HEK293 (cell line): ENCODE results near the gene RBM19.

Experiments used
- CTCF ChIA-PET: fragments of 350-600 bp; formaldehyde crosslinking; extraction: SDS; loops from one replicate; lab custom pipeline; 2021; ENCODE audit warnings: antibody characterized with exemption; lab: Yijun Ruan, JAX
- POLR2A ChIA-PET: fragments of 300-600 bp; formaldehyde crosslinking; extraction: SDS; loops from one replicate; lab custom pipeline; 2020; ENCODE audit warnings: antibody characterized with exemption, inconsistent platforms; lab: Yijun Ruan, JAX
- H3K27ac ChIP-seq: fragments of 200-500 bp; sonication (Bioruptor generic); 2 replicates; pipeline ENCODE4 v1.5.1; 2014; ENCODE audit warnings: low read depth, low read length, control low read depth, inconsistent platforms; ENCODE audit errors: extremely low read depth
- H3K36me3 ChIP-seq, 2 experiments: fragments of 200-500 bp in 1 of 2; sonication (Bioruptor generic) in 1 of 2; 1 replicate in 1 of 2; 2 replicates in 1 of 2; pipeline ENCODE4 v1.5.1; 2014 to 2017; ENCODE audit warnings: inconsistent platforms in 2 of 2, low read length in 2 of 2; ENCODE audit not compliant: control insufficient read depth in 2 of 2, insufficient read depth in 1 of 2
- H3K4me1 ChIP-seq: fragments of 200-500 bp; sonication (Bioruptor generic); 2 replicates; pipeline ENCODE4 v1.5.1; 2014; ENCODE audit warnings: mild to moderate bottlenecking, low read length, inconsistent platforms; ENCODE audit not compliant: control insufficient read depth, insufficient read depth
- H3K4me3 ChIP-seq: 2 replicates; pipeline ENCODE4 v1.5.1; 2011; ENCODE audit warnings: low read depth, mild to moderate bottlenecking, control low read depth, low read length, moderate library complexity
- H3K9me3 ChIP-seq: fragments of 200-500 bp; sonication (Bioruptor generic); 2 replicates; pipeline ENCODE4 v1.5.1; 2014; ENCODE audit warnings: low read depth, low read length, inconsistent platforms; ENCODE audit not compliant: control insufficient read depth, insufficient read depth
- ELK4 ChIP-seq: IDR thresholded peaks from 2 replicates; pipeline ENCODE4 v1.6.1; 2011; ENCODE audit warnings: mild to moderate bottlenecking, low read depth, low read length, borderline replicate concordance
- GLIS1 ChIP-seq: fragments of 450-650 bp; formaldehyde crosslinking; IDR thresholded peaks from 2 replicates; pipeline ENCODE4 v1.5.1; 2016; ENCODE audit warnings: missing biosample characterization, missing genetic modification characterization
- HOXC10 ChIP-seq: sonication (generic); formaldehyde crosslinking; IDR thresholded peaks from 2 replicates; pipeline ENCODE4 v1.8.1; 2023; ENCODE audit warnings: mild to moderate bottlenecking, missing genetic modification reagents
- IKZF3 ChIP-seq: fragments of 450-650 bp; IDR thresholded peaks from 2 replicates; pipeline ENCODE4 v1.5.0; 2018; ENCODE audit warnings: missing biosample characterization, mild to moderate bottlenecking, missing genetic modification characterization, moderate library complexity
- KLF7 ChIP-seq: fragments of 450-650 bp; formaldehyde crosslinking; IDR thresholded peaks from 2 replicates; pipeline ENCODE4 v1.5.1; 2016; ENCODE audit warnings: missing biosample characterization, missing genetic modification characterization, borderline replicate concordance
- KLF8 ChIP-seq: fragments of 450-650 bp; formaldehyde crosslinking; IDR thresholded peaks from 2 replicates; pipeline ENCODE4 v1.5.1; 2016; ENCODE audit warnings: missing biosample characterization, missing genetic modification characterization
- SP2 ChIP-seq: fragments of 450-650 bp; formaldehyde crosslinking; IDR thresholded peaks from 2 replicates; pipeline ENCODE4 v1.5.1; 2016; ENCODE audit warnings: missing biosample characterization, missing genetic modification characterization
- SP3 ChIP-seq: fragments of 450-650 bp; formaldehyde crosslinking; IDR thresholded peaks from 2 replicates; pipeline ENCODE4 v1.5.1; 2016; ENCODE audit warnings: missing biosample characterization, missing genetic modification characterization
- YY2 ChIP-seq: fragments of 450-650 bp; formaldehyde crosslinking; IDR thresholded peaks from 2 replicates; pipeline ENCODE4 v1.5.1; 2016; ENCODE audit warnings: missing biosample characterization, missing genetic modification characterization
- ZBTB11 ChIP-seq: fragments of 450-650 bp; formaldehyde crosslinking; conservative IDR thresholded peaks from 2 replicates; pipeline ENCODE4 v1.5.1; 2016; ENCODE audit warnings: low read depth, missing biosample characterization, missing genetic modification characterization
- ZBTB20 ChIP-seq: fragments of 450-650 bp; formaldehyde crosslinking; IDR thresholded peaks from 2 replicates; pipeline ENCODE4 v1.5.1; 2016; ENCODE audit warnings: missing biosample characterization, missing genetic modification characterization
- ZNF138 ChIP-seq: fragments of 450-650 bp; formaldehyde crosslinking; IDR thresholded peaks from 2 replicates; pipeline ENCODE4 v1.5.1; 2016; ENCODE audit warnings: missing biosample characterization, missing genetic modification characterization, borderline replicate concordance
- ZNF146 ChIP-seq: fragments of 450-650 bp; formaldehyde crosslinking; IDR thresholded peaks from 2 replicates; pipeline ENCODE4 v1.5.1; 2016; ENCODE audit warnings: missing biosample characterization, missing genetic modification characterization
- ZNF169 ChIP-seq: fragments of 450-650 bp; formaldehyde crosslinking; IDR thresholded peaks from 2 replicates; pipeline ENCODE4 v1.5.1; 2016; ENCODE audit warnings: missing biosample characterization, missing genetic modification characterization
- ZNF184 ChIP-seq: fragments of 450-650 bp; IDR thresholded peaks from 2 replicates; pipeline ENCODE4 v1.5.1; 2018; ENCODE audit warnings: missing biosample characterization, mild to moderate bottlenecking, missing genetic modification characterization
- ZNF248 ChIP-seq: fragments of 450-650 bp; formaldehyde crosslinking; IDR thresholded peaks from 2 replicates; pipeline ENCODE4 v1.5.1; 2017; ENCODE audit warnings: missing biosample characterization, missing genetic modification characterization
- ZNF26 ChIP-seq: fragments of 450-650 bp; formaldehyde crosslinking; IDR thresholded peaks from 2 replicates; pipeline ENCODE4 v1.5.1; 2016; ENCODE audit warnings: missing biosample characterization, missing genetic modification characterization
- ZNF768 ChIP-seq: fragments of 450-650 bp; formaldehyde crosslinking; IDR thresholded peaks from 2 replicates; pipeline ENCODE4 v1.5.1; 2018; ENCODE audit warnings: missing biosample characterization, mild to moderate bottlenecking, missing genetic modification characterization
- ZNF777 ChIP-seq: fragments of 450-650 bp; formaldehyde crosslinking; IDR thresholded peaks from 2 replicates; pipeline ENCODE4 v1.5.1; 2017; ENCODE audit warnings: missing biosample characterization, missing genetic modification characterization, borderline replicate concordance
- ZNF785 ChIP-seq: fragments of 450-650 bp; formaldehyde crosslinking; IDR thresholded peaks from 2 replicates; pipeline ENCODE4 v1.5.1; 2016; ENCODE audit warnings: missing biosample characterization, missing genetic modification characterization
- ZSCAN16 ChIP-seq: fragments of 450-650 bp; formaldehyde crosslinking; IDR thresholded peaks from 2 replicates; pipeline ENCODE4 v1.5.1; 2016; ENCODE audit warnings: missing biosample characterization, missing genetic modification characterization
- TF ChIP-seq, protein P1 (sequence below): fragments of 450-650 bp; formaldehyde crosslinking; IDR thresholded peaks from 2 replicates; pipeline ENCODE4 v1.5.1; 2016; ENCODE audit warnings: missing biosample characterization, missing genetic modification characterization
- TF ChIP-seq, protein P2 (sequence below): fragments of 450-650 bp; formaldehyde crosslinking; IDR thresholded peaks from 2 replicates; pipeline ENCODE4 v1.5.1; 2016; ENCODE audit warnings: missing biosample characterization, missing genetic modification characterization, borderline replicate concordance
- TF ChIP-seq, protein P3 (sequence below): fragments of 450-650 bp; formaldehyde crosslinking; IDR thresholded peaks from 2 replicates; pipeline ENCODE4 v1.5.1; 2016; ENCODE audit warnings: missing biosample characterization, missing genetic modification characterization

Gene RBM19

DNA sequence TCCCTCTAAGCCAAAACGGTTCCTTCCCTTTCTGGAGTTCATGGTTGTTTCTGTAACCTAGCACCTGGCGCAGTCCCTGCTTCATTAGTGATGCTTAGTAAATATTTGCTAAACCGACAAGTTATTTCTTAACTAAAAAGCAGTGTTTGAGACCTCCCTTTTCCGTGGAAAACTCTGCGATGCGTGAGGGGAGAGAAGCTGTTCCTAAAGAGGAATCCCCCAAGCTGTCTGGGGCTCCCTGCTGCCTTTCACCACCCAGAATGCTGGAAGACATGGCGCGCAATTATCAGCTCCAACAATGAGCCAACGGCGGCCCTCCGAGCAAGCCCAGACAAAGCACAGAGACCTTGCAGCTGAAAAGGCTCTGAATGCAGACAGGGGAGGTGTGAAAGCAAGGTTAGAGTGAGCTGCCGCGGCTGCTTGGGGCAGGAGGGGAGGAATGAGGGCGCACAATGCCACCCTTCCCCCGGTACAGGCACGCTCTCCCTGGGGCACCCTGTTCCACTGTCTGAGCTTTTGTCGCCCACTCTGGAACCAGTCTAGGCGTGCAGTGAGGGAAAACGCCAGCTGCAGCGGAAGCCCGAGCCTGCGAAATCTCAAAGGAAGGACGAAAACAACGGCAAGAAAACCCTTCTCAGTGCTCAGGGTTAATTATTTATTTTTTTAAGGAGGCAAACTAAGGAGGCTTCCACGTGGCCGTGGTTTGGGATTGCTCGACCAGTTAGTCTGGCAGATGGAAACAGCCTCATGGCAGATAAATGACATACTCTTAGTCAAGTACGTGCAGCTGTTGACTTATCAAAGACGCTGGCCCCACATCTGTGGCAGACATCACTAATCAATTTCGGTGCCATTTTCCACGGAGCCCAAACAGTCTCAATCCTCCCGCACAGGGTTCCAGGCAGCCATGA is 66.3 kb downstream of the RBM19 start:
- Histone ChIP-seq H3K27ac (no peak overlapping the region), H3K4me3 (no peak overlapping the region), H3K36me3 (peaks cover 0 to 8% of the 10 kb centered on the region in 2 experiments; a peak in 1 of 3 replicates), H3K9me3 (no peaks in the 10 kb centered on the region), H3K4me1 (no peaks in the 10 kb centered on the region)
- ChIA-PET POLR2A (no interaction called here), CTCF (interaction anchor here (0.9 kb wide), 1 partner anchor 12 kb away, joined by 3 read pairs; no protein-coding TSS in a partner anchor)
- TF ChIP-seq ZNF777 (tag by site-specific recombination) (no peak), HOXC10 (no peak), ZNF785 (tag by site-specific recombination) (no peak), ZBTB20 (tag by site-specific recombination) (no peak), ZNF146 (tag by site-specific recombination) (no peak), SP3 (no peak)
- TF ChIP-seq, protein P1, sequence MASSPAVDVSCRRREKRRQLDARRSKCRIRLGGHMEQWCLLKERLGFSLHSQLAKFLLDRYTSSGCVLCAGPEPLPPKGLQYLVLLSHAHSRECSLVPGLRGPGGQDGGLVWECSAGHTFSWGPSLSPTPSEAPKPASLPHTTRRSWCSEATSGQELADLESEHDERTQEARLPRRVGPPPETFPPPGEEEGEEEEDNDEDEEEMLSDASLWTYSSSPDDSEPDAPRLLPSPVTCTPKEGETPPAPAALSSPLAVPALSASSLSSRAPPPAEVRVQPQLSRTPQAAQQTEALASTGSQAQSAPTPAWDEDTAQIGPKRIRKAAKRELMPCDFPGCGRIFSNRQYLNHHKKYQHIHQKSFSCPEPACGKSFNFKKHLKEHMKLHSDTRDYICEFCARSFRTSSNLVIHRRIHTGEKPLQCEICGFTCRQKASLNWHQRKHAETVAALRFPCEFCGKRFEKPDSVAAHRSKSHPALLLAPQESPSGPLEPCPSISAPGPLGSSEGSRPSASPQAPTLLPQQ (tag by site-specific recombination) = no peak

DNA sequence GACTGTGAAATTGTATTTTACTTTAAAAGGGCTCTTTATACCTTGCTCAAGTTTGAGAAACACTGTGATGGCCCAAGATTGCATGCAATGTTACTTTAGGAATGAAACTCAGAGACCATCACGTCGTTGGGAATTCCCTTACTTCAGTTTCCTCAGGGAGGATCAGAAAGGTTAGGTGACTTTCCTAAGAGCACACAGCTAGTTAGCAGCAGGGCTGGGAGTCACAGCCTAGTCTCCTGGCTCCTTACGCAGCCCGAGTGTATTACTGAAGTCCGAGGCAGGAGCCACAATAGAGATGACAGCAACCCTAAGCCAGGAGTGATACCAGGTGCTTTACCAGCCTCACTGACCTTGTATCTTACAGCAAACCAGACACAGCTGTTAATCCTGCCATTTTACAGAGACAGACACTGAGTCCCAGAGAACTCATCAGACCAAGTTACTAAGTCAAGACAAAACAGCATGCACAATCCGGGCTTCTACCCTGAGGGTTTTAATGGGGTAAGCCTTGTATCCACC is 67.0 kb downstream of the RBM19 start:
- Histone ChIP-seq H3K27ac (no peak overlapping the region), H3K4me3 (no peak overlapping the region), H3K4me1 (no peaks in the 10 kb centered on the region), H3K9me3 (no peaks in the 10 kb centered on the region)
- POLR2A ChIA-PET = no interaction called here
- no peak for TF ChIP-seq ZNF169 (tag by site-specific recombination)
- no peak for TF ChIP-seq IKZF3
- TF ChIP-seq ZNF184 (tag by site-specific recombination) = no peak
- TF ChIP-seq SP2 (tag by site-specific recombination) = no peak
- TF ChIP-seq, protein P2, sequence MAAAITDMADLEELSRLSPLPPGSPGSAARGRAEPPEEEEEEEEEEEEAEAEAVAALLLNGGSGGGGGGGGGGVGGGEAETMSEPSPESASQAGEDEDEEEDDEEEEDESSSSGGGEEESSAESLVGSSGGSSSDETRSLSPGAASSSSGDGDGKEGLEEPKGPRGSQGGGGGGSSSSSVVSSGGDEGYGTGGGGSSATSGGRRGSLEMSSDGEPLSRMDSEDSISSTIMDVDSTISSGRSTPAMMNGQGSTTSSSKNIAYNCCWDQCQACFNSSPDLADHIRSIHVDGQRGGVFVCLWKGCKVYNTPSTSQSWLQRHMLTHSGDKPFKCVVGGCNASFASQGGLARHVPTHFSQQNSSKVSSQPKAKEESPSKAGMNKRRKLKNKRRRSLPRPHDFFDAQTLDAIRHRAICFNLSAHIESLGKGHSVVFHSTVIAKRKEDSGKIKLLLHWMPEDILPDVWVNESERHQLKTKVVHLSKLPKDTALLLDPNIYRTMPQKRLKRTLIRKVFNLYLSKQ (tag by site-specific recombination) = no peak
- TF ChIP-seq ZNF138 = no peak
- TF ChIP-seq ZNF146 (tag by site-specific recombination) = no peak
- TF ChIP-seq ZBTB11 (tag by site-specific recombination) = no peak
- TF ChIP-seq ZNF26 (tag by site-specific recombination) = no peak
- TF ChIP-seq KLF7 = no peak
- TF ChIP-seq ZNF248 (tag by site-specific recombination) = no peak
- no peak for TF ChIP-seq ZSCAN16 (tag by site-specific recombination)
- no peak for TF ChIP-seq KLF8 (tag by site-specific recombination)
- no peak for TF ChIP-seq ELK4
- TF ChIP-seq, protein P3, sequence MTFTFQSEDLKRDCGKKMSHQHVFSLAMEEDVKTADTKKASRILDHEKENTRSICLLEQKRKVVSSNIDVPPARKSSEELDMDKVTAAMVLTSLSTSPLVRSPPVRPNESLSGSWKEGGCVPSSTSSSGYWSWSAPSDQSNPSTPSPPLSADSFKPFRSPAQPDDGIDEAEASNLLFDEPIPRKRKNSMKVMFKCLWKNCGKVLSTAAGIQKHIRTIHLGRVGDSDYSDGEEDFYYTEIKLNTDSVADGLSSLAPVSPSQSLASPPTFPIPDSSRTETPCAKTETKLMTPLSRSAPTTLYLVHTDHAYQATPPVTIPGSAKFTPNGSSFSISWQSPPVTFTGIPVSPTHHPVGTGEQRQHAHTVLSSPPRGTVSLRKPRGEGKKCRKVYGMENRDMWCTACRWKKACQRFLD (tag by site-specific recombination) = no peak
- no peak for TF ChIP-seq ZNF768
- no peak for TF ChIP-seq YY2 (tag by site-specific recombination)
- no peak for TF ChIP-seq GLIS1
- TF ChIP-seq, all 188 proteins: peak for 0
- H3K36me3 ChIP-seq = peaks cover 0 to 8% of the 10 kb centered on the region in 2 experiments; a peak in 1 of 3 replicates
- CTCF ChIA-PET = no interaction called here
